H1 (cell line): Measurements from ENCODE around the gene OSBPL6.

Experiments
- BCL11A ChIP-seq, 2 experiments: IDR thresholded peaks; one replicate each; pipeline ENCODE4 v1.6.1; 2011; ENCODE audit warnings: low read depth in 2 of 2, low read length in 2 of 2, mild to moderate bottlenecking in 2 of 2
- SIRT6 ChIP-seq: IDR thresholded peaks from one replicate; pipeline ENCODE4 v1.7.1; 2012; ENCODE audit warnings: low read length, inconsistent platforms
- TF ChIP-seq, protein P1 (sequence below): IDR thresholded peaks from 2 replicates; pipeline ENCODE4 v1.6.1; 2011; ENCODE audit warnings: low read depth, mild to moderate bottlenecking, low read length; ENCODE audit not compliant: insufficient read depth

DNA sequence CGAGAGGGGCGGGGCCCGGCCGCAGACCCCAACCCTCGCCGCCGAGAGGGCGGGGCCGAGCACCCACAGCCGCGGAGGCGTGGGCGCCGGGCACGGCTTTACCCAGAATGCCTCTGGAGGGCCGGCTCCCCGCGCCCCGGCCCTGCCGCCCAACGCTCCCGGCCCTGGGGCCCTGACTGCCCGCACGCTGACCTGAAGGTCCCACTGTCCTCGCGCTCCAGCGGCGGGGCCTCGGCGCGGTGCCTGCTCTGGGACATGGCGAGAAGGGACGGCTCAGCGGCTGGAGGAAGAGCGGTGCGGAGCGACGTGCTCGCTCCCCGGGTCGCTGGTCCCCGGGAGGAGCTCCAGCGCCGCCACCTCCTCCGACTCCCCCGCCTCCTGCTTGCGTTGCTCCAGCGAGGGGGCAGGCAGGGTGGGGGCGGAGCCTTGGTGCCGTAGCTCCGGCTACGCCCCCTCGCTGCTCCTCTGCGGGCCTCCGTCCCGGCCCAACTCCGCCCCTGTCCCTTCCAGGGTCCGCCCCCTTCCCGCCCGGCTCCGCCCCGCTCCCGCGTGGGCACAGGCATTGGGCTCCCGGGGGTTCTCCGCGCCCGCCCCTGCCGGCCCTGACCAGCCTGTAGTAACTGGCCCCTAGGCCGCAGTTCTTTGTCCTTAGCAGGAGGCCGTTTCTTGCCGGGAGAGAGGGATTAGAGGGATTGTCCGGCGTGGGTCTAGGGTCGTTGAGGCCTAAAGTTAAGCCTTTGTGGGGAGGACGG is 256.6 kb downstream of the OSBPL6 start, which contains the start of the genes PJVK and PRKRA:
- TF ChIP-seq BCL11A (IDR thresholded peaks at IDR 0.05; ENCODE audit: low read depth in 2 of 2, low read length in 2 of 2) = no peak
- TF ChIP-seq, protein P1, sequence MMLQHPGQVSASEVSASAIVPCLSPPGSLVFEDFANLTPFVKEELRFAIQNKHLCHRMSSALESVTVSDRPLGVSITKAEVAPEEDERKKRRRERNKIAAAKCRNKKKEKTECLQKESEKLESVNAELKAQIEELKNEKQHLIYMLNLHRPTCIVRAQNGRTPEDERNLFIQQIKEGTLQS = no peak
- no peak for TF ChIP-seq SIRT6
